K562 (cell line): Measurements from ENCODE around the gene SEMA6C. TPM values are rescaled to one million over a fixed set of nuclear protein-coding genes. Genes with fewer than 3 reads are reported as not detected.
A peak's percentile ranks its signal among the peaks of the same experiment; 100 is the strongest.

ENCODE experiments used
- ATF4 ChIP-seq: fragments of 450-650 bp; formaldehyde crosslinking; IDR thresholded peaks from 2 replicates; pipeline ENCODE4 v1.4.0; 2022; ENCODE audit warnings: mild to moderate bottlenecking, moderate library complexity
- DDX20 ChIP-seq: fragments of 450-650 bp; IDR thresholded peaks from 2 replicates; pipeline ENCODE4 v1.6.1; 2016; ENCODE audit warnings: missing genetic modification characterization, low read depth, mild to moderate bottlenecking, missing compliant biosample characterization, moderate library complexity
- E2F3 ChIP-seq: fragments of 250-450 bp; sonication (Bioruptor Pico); IDR thresholded peaks from 2 replicates; pipeline ENCODE4 v1.4.0; 2020; ENCODE audit warnings: mild to moderate bottlenecking
- NCOA2 ChIP-seq, 2 experiments: fragments of 450-650 bp; IDR thresholded peaks; 2 replicates each; pipeline ENCODE4 v1.6.1; 2018; ENCODE audit warnings: mild to moderate bottlenecking in 2 of 2, moderate library complexity in 1 of 2; ENCODE audit not compliant: partially characterized antibody in 2 of 2
- NKRF ChIP-seq: fragments of 450-650 bp; IDR thresholded peaks from 2 replicates; pipeline ENCODE4 v1.6.1; 2016; ENCODE audit warnings: borderline replicate concordance
- PBX2 ChIP-seq, 2 experiments: IDR thresholded peaks in 1 of 2; conservative IDR thresholded peaks in 1 of 2; 2 replicates each; pipeline ENCODE4 v1.6.1; 2016; ENCODE audit warnings: low read depth in 2 of 2, mild to moderate bottlenecking in 1 of 2, missing compliant biosample characterization in 1 of 2, missing genetic modification characterization in 1 of 2, moderate library complexity in 1 of 2
- PRMT5 ChIP-seq: sonication (generic); formaldehyde crosslinking; IDR thresholded peaks from 2 replicates; pipeline ENCODE4 v1.5.0; 2020; ENCODE audit warnings: missing genetic modification reagents
- SIN3B ChIP-seq: fragments of 450-650 bp; IDR thresholded peaks from 2 replicates; pipeline ENCODE4 v1.6.1; 2017; ENCODE audit warnings: low read depth, mild to moderate bottlenecking, moderate library complexity
- SIX5 ChIP-seq, 2 experiments: IDR thresholded peaks; 2 replicates each; pipeline ENCODE4 v1.6.1; 2011; ENCODE audit warnings: low read length in 2 of 2, borderline replicate concordance in 1 of 2, low read depth in 1 of 2, mild to moderate bottlenecking in 1 of 2, moderate library complexity in 1 of 2; ENCODE audit not compliant: insufficient read depth in 1 of 2
- SREBF2 ChIP-seq: sonication (generic); formaldehyde crosslinking; IDR thresholded peaks from 2 replicates; pipeline ENCODE4 v1.4.0; 2020; ENCODE audit warnings: mild to moderate bottlenecking, missing genetic modification reagents
- XRCC5 ChIP-seq: fragments of 200-400 bp; formaldehyde crosslinking; IDR thresholded peaks from 2 replicates; pipeline ENCODE4 v1.6.1; 2017; ENCODE audit warnings: low read depth, mild to moderate bottlenecking, low read length
- ZNF133 ChIP-seq: fragments of 250-450 bp; sonication (Bioruptor Pico); IDR thresholded peaks from 2 replicates; pipeline ENCODE4 v1.4.0; 2020; ENCODE audit warnings: mild to moderate bottlenecking
- ZNF253 ChIP-seq: fragments of 250-450 bp; sonication (Bioruptor Pico); conservative IDR thresholded peaks from 2 replicates; pipeline ENCODE4 v1.6.1; 2021; ENCODE audit warnings: mild to moderate bottlenecking
- ZNF592 ChIP-seq: fragments of 450-650 bp; IDR thresholded peaks from 2 replicates; pipeline ENCODE4 v1.6.1; 2017; ENCODE audit warnings: antibody characterized with exemption, mild to moderate bottlenecking
- polyA plus RNA-seq, 8 experiments: library from polyadenylated mRNA; depleted of rRNA in 4 of 8; stranded (reverse) in 5 of 8; unstranded in 3 of 8; fragments of >200 nt; fragmentation: Nextera tagmentation in 2 of 8; fragmentation: Illumina TruSeq in 1 of 8; extraction: Ambion mirVana in 2 of 8; extraction: Trizol in 1 of 8; gene quantifications; 2 replicates each; pipeline versions ENCODE4 v1.2.1 to v1.2.3, GENCODE V29; 2011 to 2014; ENCODE audit warnings: inconsistent platforms in 1 of 8, missing spikeins in 1 of 8
- total RNA-seq, 7 experiments: library from RNA; depleted of rRNA in 6 of 7; stranded (reverse); fragments of >200 nt in 6 of 7; fragmentation: Illumina TruSeq in 2 of 7; extraction: Trizol in 2 of 7; gene quantifications; 2 replicates each; pipeline versions ENCODE4 v1.2.1 to v1.2.3, GENCODE V29; 2011 to 2021; ENCODE audit warnings: low replicate concordance in 1 of 7

The SEMA6C gene
- total and polyA plus RNA-seq, 9 of the 15 experiments (the other 6 are each of a cell fraction or from before 2014, with no cell fraction given), result 0.03 to 4.6 (median 0.95) TPM

- TF ChIP-seq NKRF (peak; percentile 78; the same call in 1 of the 2 replicates), DDX20 (peak; percentile 28; the same call in 1 of the 2 replicates), ATF4 (CRISPR knock-in tag) (no peak), ZNF133 (CRISPR knock-in tag) (no peak), ZNF253 (CRISPR knock-in tag) (no peak), SREBF2 (CRISPR knock-in tag) (no peak), ZNF592 (peak; percentile 88), PRMT5 (CRISPR knock-in tag) (no peak), PBX2 (CRISPR knock-in tag; IDR thresholded peaks at IDR 0.05; ENCODE audit: low read depth) (no peak), PBX2 (tag; conservative IDR thresholded peaks at IDR 0.05; ENCODE audit: low read depth) (peak; percentile 53; the same call in 1 of the 2 replicates), SIX5 (IDR thresholded peaks at IDR 0.05; ENCODE audit: borderline replicate concordance in 1 of 2, insufficient read depth in 1 of 2, low read depth in 1 of 2, low read length in 2 of 2) (peak; percentile 99), NCOA2 (IDR thresholded peaks at IDR 0.05; ENCODE audit: partially characterized antibody in 2 of 2) (peak in 1 of 2 experiments; percentile 97), XRCC5 (peak; percentile 98), SIN3B (peak; percentile 64), E2F3 (no peak)
Observed at GRCh38 chr1:151165738-151166504, 19.5 kb upstream of the SEMA6C start, which contains the start of the genes LYSMD1 and SCNM1 (continued).
